H1 (cell line): ENCODE results near the gene MS4A15. TPM values are rescaled to one million over a fixed set of nuclear protein-coding genes. Genes with fewer than 3 reads are reported as not detected.

Experiments
- CTCF ChIA-PET: fragments of 300-600 bp; sonication (Branson Sonifier 250); formaldehyde crosslinking; loops from one replicate; lab custom pipeline; 2021; ENCODE audit not compliant: partially characterized antibody; lab: Charles Lee
- POLR2A ChIA-PET: fragments of 300-600 bp; sonication (Branson Sonifier 250); formaldehyde crosslinking; loops from one replicate; lab custom pipeline; 2021; ENCODE audit warnings: inconsistent platforms; ENCODE audit not compliant: partially characterized antibody; lab: Charles Lee
- DNase-seq, 2 experiments: peaks; one replicate each; pipeline versions ENCODE4 v3.0.0 to v3.0.0-alpha.2; 2010 to 2022; ENCODE audit warnings: low spot score in 2 of 2, low read depth in 1 of 2, mixed read lengths in 1 of 2
- FAIRE-seq: peaks from 2 replicates; lab custom pipeline; 2011; peaks lifted over from hg19 to GRCh38; lab: Jason Lieb, UNC
- H2AFZ ChIP-seq: 2 replicates; pipeline ENCODE4 v1.8.1; 2012; ENCODE audit warnings: low read length, inconsistent platforms
- H2AK5ac ChIP-seq: 2 replicates; pipeline ENCODE4 v1.6.1; 2013; ENCODE audit warnings: low read depth, low read length
- H2BK120ac ChIP-seq: replicated peaks from 2 replicates; pipeline ENCODE3; 2013; ENCODE audit warnings: low read depth, low read length, inconsistent platforms
- H2BK12ac ChIP-seq: 2 replicates; pipeline ENCODE4 v1.6.1; 2013; ENCODE audit warnings: low read depth, low read length
- H2BK15ac ChIP-seq: 2 replicates; pipeline ENCODE4 v1.6.1; 2013; ENCODE audit warnings: low read length
- H2BK20ac ChIP-seq: 2 replicates; pipeline ENCODE4 v1.6.1; 2013; ENCODE audit warnings: low read length
- H2BK5ac ChIP-seq: 2 replicates; pipeline ENCODE4 v1.6.1; 2013; ENCODE audit warnings: low read depth, low read length
- H3K14ac ChIP-seq: 2 replicates; pipeline ENCODE4 v1.6.1; 2013; ENCODE audit warnings: inconsistent platforms; ENCODE audit not compliant: insufficient read length
- H3K18ac ChIP-seq: 2 replicates; pipeline ENCODE4 v1.6.1; 2013; ENCODE audit warnings: low read length; ENCODE audit errors: extremely low read depth
- H3K23ac ChIP-seq: 2 replicates; pipeline ENCODE4 v1.6.1; 2013; ENCODE audit warnings: inconsistent platforms; ENCODE audit not compliant: insufficient read length
- H3K23me2 ChIP-seq: 2 replicates; pipeline ENCODE4 v1.6.1; 2013; ENCODE audit warnings: low read depth, low read length
- H3K27ac ChIP-seq: 2 replicates; pipeline ENCODE4 v1.6.1; 2011; ENCODE audit warnings: low read depth, low read length, inconsistent platforms
- H3K27me3 ChIP-seq, 4 experiments: replicated peaks in 1 of 4; 1 replicate in 1 of 4; 2 replicates in 3 of 4; pipeline versions ENCODE4 v1.6.1 to v1.8.1; 2011 to 2013; ENCODE audit warnings: low read length in 3 of 4, mild to moderate bottlenecking in 3 of 4, inconsistent platforms in 2 of 4, mixed read lengths in 2 of 4, moderate library complexity in 1 of 4; ENCODE audit not compliant: control insufficient read depth in 3 of 4, insufficient read depth in 3 of 4; ENCODE audit errors: extremely low read depth in 1 of 4
- H3K36me3 ChIP-seq, 4 experiments: 2 replicates each; pipeline versions ENCODE4 v1.6.1 to v1.8.1; 2011 to 2013; ENCODE audit warnings: mild to moderate bottlenecking in 4 of 4, low read length in 3 of 4, moderate library complexity in 2 of 4, control low read depth in 1 of 4, inconsistent platforms in 1 of 4; ENCODE audit not compliant: insufficient read depth in 4 of 4, control insufficient read depth in 2 of 4
- H3K4ac ChIP-seq: replicated peaks from 2 replicates; pipeline ENCODE3; 2013; ENCODE audit warnings: low read length, low read depth, mixed read lengths, inconsistent platforms; ENCODE audit not compliant: insufficient read length
- H3K4me1 ChIP-seq, 4 experiments: replicated peaks in 1 of 4; 1 replicate in 1 of 4; 2 replicates in 3 of 4; pipeline versions ENCODE4 v1.6.1 to v1.8.1; 2011 to 2013; ENCODE audit warnings: low read length in 3 of 4, inconsistent platforms in 2 of 4, mixed read lengths in 1 of 4; ENCODE audit not compliant: insufficient read depth in 4 of 4, control insufficient read depth in 3 of 4
- H3K4me2 ChIP-seq, 2 experiments: 2 replicates each; pipeline versions ENCODE4 v1.6.1 to v1.8.1; 2011 to 2013; ENCODE audit warnings: low read depth in 2 of 2, low read length in 2 of 2, control low read depth in 1 of 2, inconsistent platforms in 1 of 2, mild to moderate bottlenecking in 1 of 2; ENCODE audit not compliant: insufficient read depth in 1 of 2
- H3K4me3 ChIP-seq, 4 experiments: fragments of 200-600, 300-600 bp in 1 of 4; sonication (generic), shearing (Covaris generic), sonication (Bioruptor Twin) in 1 of 4; 2 replicates each; pipeline versions ENCODE4 v1.5.1 to v1.8.1; 2011 to 2016; ENCODE audit warnings: low read length in 4 of 4, low read depth in 3 of 4, control low read depth in 2 of 4, inconsistent platforms in 2 of 4, mild to moderate bottlenecking in 2 of 4, mixed read lengths in 1 of 4, moderate library complexity in 1 of 4; ENCODE audit not compliant: insufficient read depth in 2 of 4; ENCODE audit errors: extremely low read depth in 1 of 4
- H3K56ac ChIP-seq: replicated peaks from 2 replicates; pipeline ENCODE3; 2013; ENCODE audit warnings: low read depth, mild to moderate bottlenecking, mixed read lengths, low read length, inconsistent platforms; ENCODE audit not compliant: insufficient read length
- H3K79me1 ChIP-seq: 2 replicates; pipeline ENCODE4 v1.6.1; 2013; ENCODE audit warnings: low read depth, low read length, control low read depth
- H3K79me2 ChIP-seq, 2 experiments: 2 replicates each; pipeline versions ENCODE4 v1.6.1 to v1.8.1; 2012 to 2013; ENCODE audit warnings: low read length in 2 of 2, mild to moderate bottlenecking in 2 of 2, inconsistent platforms in 1 of 2; ENCODE audit not compliant: insufficient read depth in 2 of 2, control insufficient read depth in 1 of 2
- H3K9ac ChIP-seq, 4 experiments: replicated peaks in 1 of 4; 1 replicate in 1 of 4; 2 replicates in 3 of 4; pipeline versions ENCODE4 v1.6.1 to v1.8.1; 2011 to 2013; ENCODE audit warnings: low read depth in 3 of 4, low read length in 3 of 4, control low read depth in 2 of 4, mild to moderate bottlenecking in 2 of 4, moderate library complexity in 2 of 4, inconsistent platforms in 1 of 4; ENCODE audit errors: extremely low read depth in 1 of 4
- H3K9me3 ChIP-seq, 2 experiments: 2 replicates each; pipeline versions ENCODE4 v1.6.1 to v1.8.1; 2012 to 2013; ENCODE audit warnings: mild to moderate bottlenecking in 2 of 2, moderate library complexity in 2 of 2, control low read depth in 1 of 2, inconsistent platforms in 1 of 2, low read depth in 1 of 2, low read length in 1 of 2, mixed read lengths in 1 of 2; ENCODE audit not compliant: insufficient read depth in 2 of 2
- H4K20me1 ChIP-seq, 2 experiments: replicated peaks in 1 of 2; 2 replicates each; pipeline versions ENCODE3 to v1.8.1; 2011 to 2013; ENCODE audit warnings: inconsistent platforms in 2 of 2, low read length in 2 of 2, mild to moderate bottlenecking in 1 of 2; ENCODE audit not compliant: insufficient read depth in 2 of 2, control insufficient read depth in 1 of 2
- H4K5ac ChIP-seq: 2 replicates; pipeline ENCODE4 v1.6.1; 2013; ENCODE audit warnings: low read length, low read depth, mixed read lengths, inconsistent platforms; ENCODE audit not compliant: insufficient read length
- H4K8ac ChIP-seq: 2 replicates; pipeline ENCODE4 v1.8.0; 2013; ENCODE audit warnings: mild to moderate bottlenecking, moderate library complexity, low read length, inconsistent platforms; ENCODE audit not compliant: insufficient read depth; ENCODE audit errors: extremely low read depth
- H4K91ac ChIP-seq: replicated peaks from 2 replicates; pipeline ENCODE3; 2013; ENCODE audit warnings: low read length, mixed read lengths, inconsistent platforms; ENCODE audit not compliant: insufficient read length
- GABPA ChIP-seq: IDR thresholded peaks from 2 replicates; pipeline ENCODE4 v1.6.1; 2011; ENCODE audit warnings: mild to moderate bottlenecking, low read length, moderate library complexity, borderline replicate concordance; ENCODE audit not compliant: insufficient read depth
- POU5F1 ChIP-seq: IDR thresholded peaks from 2 replicates; pipeline ENCODE4 v1.6.1; 2011; ENCODE audit warnings: low read depth, mild to moderate bottlenecking, low read length, moderate library complexity
- WGBS, 2 experiments: shearing (Covaris generic) in 1 of 2; methylation state at CpG; one replicate each; pipeline versions ENCODE4 v1.1.6 to v1.1.7; 2013 to 2015; ENCODE audit warnings: low lambda C conversion rate in 2 of 2, mixed read lengths in 2 of 2, inconsistent platforms in 1 of 2, low coverage in 1 of 2, missing lambda C conversion rate in 1 of 2; ENCODE audit not compliant: insufficient replicate concordance in 2 of 2, insufficient coverage in 1 of 2, insufficient read length in 1 of 2; ENCODE audit errors: extremely low coverage in 1 of 2, missing lambda C conversion rate in 1 of 2; 5-methylcytosine and 5-hydroxymethylcytosine counted together
- polyA plus RNA-seq, 7 experiments: library from polyadenylated mRNA; depleted of rRNA in 3 of 7; stranded (reverse) in 5 of 7; unstranded in 2 of 7; fragments of >200 nt in 5 of 7; fragments of 200-250 nt in 2 of 7; gene quantifications; 1 replicate in 5 of 7; 2 replicates in 1 of 7; 4 replicates in 1 of 7; pipeline versions ENCODE4 v1.2.1 to v1.2.3, GENCODE V29; 2011 to 2013; ENCODE audit warnings: missing spikeins in 2 of 7, mixed read lengths in 2 of 7
- total RNA-seq: library from RNA; stranded (reverse); fragmentation: NEBNext Ultra II Directional; extraction: Animal tissue kit (Norgen Biotek cat#: 25700); gene quantifications from 2 replicates; pipeline ENCODE4 v1.2.1, GENCODE V29; 2021

Gene MS4A15
- total and polyA plus RNA-seq, 2 of the 8 experiments (the other 6 are each of a cell fraction or from before 2014, with no cell fraction given) = 0.15 to 0.17 TPM

- Histone ChIP-seq H3K27me3 (no peaks in the 10 kb centered on the region; a peak in 1 of 7 replicates), H4K20me1 (no peaks in the 10 kb centered on the region), H3K27ac (no peak overlapping the region), H2AFZ (no peak overlapping the region), H2BK12ac (no peak overlapping the region), H2BK20ac (no peak overlapping the region), H3K36me3 (no peaks in the 10 kb centered on the region), H3K4ac (no peak overlapping the region), H2BK15ac (no peak overlapping the region), H3K9me3 (no peaks in the 10 kb centered on the region), H2BK5ac (no peak overlapping the region), H3K23ac (no peak overlapping the region), H3K56ac (no peak overlapping the region), H2BK120ac (no peak overlapping the region), H3K14ac (no peak overlapping the region), H4K91ac (no peak overlapping the region), H3K18ac (no peak overlapping the region), H3K79me2 (no peaks in the 10 kb centered on the region), H3K4me1 (no peaks in the 10 kb centered on the region; a peak in 1 of 7 replicates), H3K4me2 (no peak overlapping the region), H3K4me3 (no peak overlapping the region), H4K8ac (no peak overlapping the region), H4K5ac (no peak overlapping the region), H2AK5ac (no peak overlapping the region), H3K79me1 (no peaks in the 10 kb centered on the region), H3K23me2 (no peaks in the 10 kb centered on the region; the same call in 1 of the 2 replicates), H3K9ac (no peak overlapping the region)
- ChIA-PET CTCF (interaction anchor here (0.6 kb wide), 1 partner anchor 44 kb away, joined by 3 read pairs; no protein-coding TSS in a partner anchor), POLR2A (no interaction called here)
- WGBS, 2 experiments = 96% methylated on average over 4 of the region's 4 CpGs; no CpG with 5 or more reads in 1 of the 2 experiments
- DNase-seq = no peak
- TF ChIP-seq GABPA (no peak), POU5F1 (no peak)
- FAIRE-seq = no peak
Measured at GRCh38 chr11:60810151-60810550, 53.5 kb downstream of the MS4A15 start.
